Chondrocyte (in vitro differentiated cells): ENCODE results near the gene TCERG1L. TPM values are rescaled to one million over a fixed set of nuclear protein-coding genes. Genes with fewer than 3 reads are reported as not detected.

Experiments used
- DNase-seq: peaks from one replicate; pipeline ENCODE4 v3.0.0; 2021; ENCODE audit warnings: mixed read lengths, low spot score
- H3K27ac Mint-ChIP-seq: one replicate; pipeline ENCODE4 v1.8.0; 2021; ENCODE audit warnings: mild to moderate bottlenecking, moderate library complexity, mixed read lengths; ENCODE audit not compliant: unreplicated experiment
- H3K27me3 Mint-ChIP-seq: 2 replicates; pipeline ENCODE4 v1.8.0; 2021; ENCODE audit warnings: low read depth, mixed read lengths
- H3K36me3 Mint-ChIP-seq: 2 replicates; pipeline ENCODE4 v1.8.0; 2021; ENCODE audit warnings: low read depth, mixed read lengths
- H3K4me1 Mint-ChIP-seq: 2 replicates; pipeline ENCODE4 v1.8.0; 2021; ENCODE audit warnings: low read depth, mild to moderate bottlenecking, mixed read lengths
- H3K4me3 Mint-ChIP-seq: one replicate; pipeline ENCODE4 v1.8.0; 2021; ENCODE audit warnings: mild to moderate bottlenecking, moderate library complexity, mixed read lengths; ENCODE audit not compliant: unreplicated experiment
- H3K9me3 Mint-ChIP-seq: 2 replicates; pipeline ENCODE4 v1.8.0; 2021; ENCODE audit warnings: low read depth, mixed read lengths
- total RNA-seq: library from RNA; stranded (reverse); gene quantifications from 3 replicates; pipeline ENCODE4 v1.2.1, GENCODE V29; 2021
- TF ChIP-seq, protein P1 (sequence below): fragments of 200-600 bp; sonication (generic); IDR thresholded peaks from 2 replicates; pipeline ENCODE4 v1.5.0; 2021; ENCODE audit warnings: antibody characterized with exemption, mild to moderate bottlenecking, moderate library complexity

Gene TCERG1L
- total RNA-seq, 1 donor from 2014 or later = not detected

DNA sequence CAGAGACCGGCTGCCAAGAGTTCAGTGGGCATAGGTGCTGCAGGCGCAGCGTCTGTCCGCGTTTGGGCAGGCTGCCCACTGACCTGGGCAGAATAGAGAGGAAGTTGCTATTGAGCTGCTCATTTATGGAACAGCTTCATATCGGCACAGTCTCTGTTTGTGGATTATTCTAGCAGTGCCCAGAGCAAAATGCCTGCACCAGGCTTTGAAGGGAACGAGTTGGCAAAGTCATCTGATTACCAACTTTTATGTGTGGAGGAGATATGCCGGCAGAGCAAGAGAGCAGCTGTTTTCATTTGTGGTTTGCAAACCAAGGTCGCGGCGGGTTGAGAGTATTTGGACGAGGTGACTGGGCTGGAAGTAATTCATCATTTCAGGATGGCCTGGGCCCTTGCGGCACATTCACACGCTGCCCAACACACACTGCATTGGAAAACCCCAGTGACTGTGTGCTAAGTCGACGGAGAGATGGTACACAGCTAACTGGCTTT, 228.5 kb downstream of the TCERG1L start:
- no peaks in the 10 kb centered on the region for H3K4me1 Mint-ChIP-seq
- TF ChIP-seq, protein P1, sequence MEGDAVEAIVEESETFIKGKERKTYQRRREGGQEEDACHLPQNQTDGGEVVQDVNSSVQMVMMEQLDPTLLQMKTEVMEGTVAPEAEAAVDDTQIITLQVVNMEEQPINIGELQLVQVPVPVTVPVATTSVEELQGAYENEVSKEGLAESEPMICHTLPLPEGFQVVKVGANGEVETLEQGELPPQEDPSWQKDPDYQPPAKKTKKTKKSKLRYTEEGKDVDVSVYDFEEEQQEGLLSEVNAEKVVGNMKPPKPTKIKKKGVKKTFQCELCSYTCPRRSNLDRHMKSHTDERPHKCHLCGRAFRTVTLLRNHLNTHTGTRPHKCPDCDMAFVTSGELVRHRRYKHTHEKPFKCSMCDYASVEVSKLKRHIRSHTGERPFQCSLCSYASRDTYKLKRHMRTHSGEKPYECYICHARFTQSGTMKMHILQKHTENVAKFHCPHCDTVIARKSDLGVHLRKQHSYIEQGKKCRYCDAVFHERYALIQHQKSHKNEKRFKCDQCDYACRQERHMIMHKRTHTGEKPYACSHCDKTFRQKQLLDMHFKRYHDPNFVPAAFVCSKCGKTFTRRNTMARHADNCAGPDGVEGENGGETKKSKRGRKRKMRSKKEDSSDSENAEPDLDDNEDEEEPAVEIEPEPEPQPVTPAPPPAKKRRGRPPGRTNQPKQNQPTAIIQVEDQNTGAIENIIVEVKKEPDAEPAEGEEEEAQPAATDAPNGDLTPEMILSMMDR = no peak
- no peak for DNase-seq
- no peaks in the 10 kb centered on the region for H3K27me3 Mint-ChIP-seq
- peaks cover 1% of the 10 kb centered on the region for H3K36me3 Mint-ChIP-seq
- H3K9me3 Mint-ChIP-seq = peaks cover 29% of the 10 kb centered on the region
- no peak overlapping the region for H3K27ac Mint-ChIP-seq
- H3K4me3 Mint-ChIP-seq = no peak overlapping the region

DNA sequence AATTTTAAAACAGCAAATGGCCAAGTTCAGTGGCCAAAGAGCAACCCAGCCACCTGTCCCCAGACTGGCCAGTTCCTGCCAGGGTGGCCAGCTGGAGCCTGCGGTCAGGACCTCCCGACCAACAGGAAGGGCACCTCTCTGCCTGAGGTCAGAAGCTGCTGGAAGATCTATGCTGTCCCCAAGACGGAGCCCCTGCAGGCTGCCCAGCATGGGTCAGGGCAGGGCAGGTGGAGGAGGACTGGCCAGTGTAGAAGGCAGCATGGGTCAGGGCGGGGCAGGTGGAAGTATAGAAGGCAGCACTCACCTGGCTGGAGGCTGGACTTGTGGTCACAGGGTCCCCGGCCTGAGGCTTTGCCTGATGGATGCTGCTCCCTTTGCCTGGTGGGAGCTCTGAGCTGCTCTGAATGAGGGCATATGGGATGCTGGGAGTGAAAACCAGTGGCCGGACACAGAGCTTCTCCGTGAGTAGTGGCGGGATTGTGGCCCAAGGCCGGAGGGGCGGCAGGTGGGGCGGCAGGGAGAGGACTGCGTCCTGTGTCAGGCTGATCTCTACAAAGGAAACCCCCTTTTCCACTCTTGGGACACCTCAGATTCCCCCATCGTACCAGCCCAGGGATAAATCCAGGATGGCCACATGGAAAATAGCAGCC, 229.2 kb downstream of the TCERG1L start:
- peaks cover 1% of the 10 kb centered on the region for H3K36me3 Mint-ChIP-seq
- H3K9me3 Mint-ChIP-seq = peaks cover 29% of the 10 kb centered on the region
- TF ChIP-seq, protein P1 = no peak
- no peak overlapping the region for H3K4me3 Mint-ChIP-seq
- no peak overlapping the region for H3K27ac Mint-ChIP-seq
- DNase-seq = no peak
- no peaks in the 10 kb centered on the region for H3K4me1 Mint-ChIP-seq
- no peaks in the 10 kb centered on the region for H3K27me3 Mint-ChIP-seq

DNA sequence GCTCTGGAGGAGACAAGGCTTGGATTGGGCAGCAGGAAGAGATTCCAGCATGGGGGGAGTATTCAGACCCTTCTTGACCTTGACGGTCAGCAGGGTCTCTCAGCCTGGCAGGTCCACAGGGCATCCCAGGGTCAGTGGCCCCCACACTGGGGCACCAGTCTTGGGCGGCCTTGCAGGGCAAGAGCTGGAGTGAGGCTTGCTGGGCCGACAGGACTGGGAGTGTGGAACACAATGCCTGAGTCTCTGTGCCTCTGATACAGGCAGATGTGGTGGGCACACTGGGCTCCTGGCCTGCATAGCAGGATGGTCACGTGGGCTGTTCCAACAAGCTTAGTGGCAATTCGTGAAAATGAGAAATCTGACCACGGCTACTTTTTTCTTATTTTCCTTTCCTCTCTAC, 229.7 kb downstream of the TCERG1L start:
- peaks cover 1% of the 10 kb centered on the region for H3K36me3 Mint-ChIP-seq
- DNase-seq = no peak
- H3K27me3 Mint-ChIP-seq = no peaks in the 10 kb centered on the region
- no peak overlapping the region for H3K27ac Mint-ChIP-seq
- TF ChIP-seq, protein P1 = no peak
- H3K4me3 Mint-ChIP-seq = no peak overlapping the region
- peaks cover 24% of the 10 kb centered on the region for H3K9me3 Mint-ChIP-seq
- no peaks in the 10 kb centered on the region for H3K4me1 Mint-ChIP-seq

DNA sequence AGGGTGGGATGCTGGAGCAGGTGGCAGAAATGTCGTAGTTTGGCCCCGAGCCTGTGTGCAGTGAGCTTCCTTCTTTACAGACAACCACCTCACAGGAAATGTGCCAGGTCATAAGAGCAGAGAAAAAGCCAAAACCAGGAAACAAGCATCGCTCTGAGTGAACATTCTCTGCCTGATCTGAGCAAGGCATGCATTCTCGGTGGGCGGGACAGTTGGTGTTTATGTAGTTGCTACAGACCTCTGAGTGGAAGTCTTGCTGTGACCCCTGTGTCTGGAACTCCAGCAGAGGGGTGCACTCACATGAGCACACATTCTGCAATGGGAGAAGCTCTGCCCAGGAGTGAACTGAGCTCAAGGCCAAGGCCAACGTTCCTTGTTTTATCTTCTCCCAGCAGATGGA, 230.1 kb downstream of the TCERG1L start:
- H3K27me3 Mint-ChIP-seq = no peaks in the 10 kb centered on the region
- peaks cover 1% of the 10 kb centered on the region for H3K36me3 Mint-ChIP-seq
- no peaks in the 10 kb centered on the region for H3K4me1 Mint-ChIP-seq
- H3K27ac Mint-ChIP-seq = no peak overlapping the region
- peaks cover 27% of the 10 kb centered on the region for H3K9me3 Mint-ChIP-seq
- no peak overlapping the region for H3K4me3 Mint-ChIP-seq
- DNase-seq = no peak
- TF ChIP-seq, protein P1 = no peak

DNA sequence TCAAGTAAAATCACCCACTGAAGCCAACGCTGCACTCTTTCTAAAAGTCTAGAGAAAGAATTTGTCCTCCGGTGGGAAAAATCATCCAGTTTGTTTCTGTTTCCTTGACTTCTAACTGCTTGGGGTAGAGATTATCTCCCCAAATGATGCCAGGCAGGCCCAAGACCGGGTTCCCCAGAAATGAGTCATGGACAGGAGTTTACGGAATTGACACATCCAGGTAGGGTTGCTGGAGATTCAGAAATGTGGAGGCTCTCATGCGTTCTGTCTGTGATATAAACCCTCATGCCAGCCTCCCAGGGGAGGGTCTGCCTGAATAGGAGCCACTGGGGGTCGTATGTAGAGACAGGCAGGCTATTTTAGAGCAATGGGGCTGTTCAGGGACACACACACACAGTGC, 230.9 kb downstream of the TCERG1L start:
- peaks cover 24% of the 10 kb centered on the region for H3K9me3 Mint-ChIP-seq
- no peaks in the 10 kb centered on the region for H3K27me3 Mint-ChIP-seq
- no peak for DNase-seq
- TF ChIP-seq, protein P1 = no peak
- no peak overlapping the region for H3K4me3 Mint-ChIP-seq
- no peaks in the 10 kb centered on the region for H3K4me1 Mint-ChIP-seq
- no peaks in the 10 kb centered on the region for H3K36me3 Mint-ChIP-seq
- no peak overlapping the region for H3K27ac Mint-ChIP-seq
